Stimulated activated CD4-positive, alpha-beta T cell treated with anti-CD3 and anti-CD28 coated beads, Interleukin-15, amount 100 ng/mL, for 24 hours (primary cell): ENCODE results near the gene HDAC4.

Experiments
- DNase-seq: peaks from one replicate; pipeline ENCODE4 v3.0.0-alpha.2; 2020

The HDAC4 gene

DNA sequence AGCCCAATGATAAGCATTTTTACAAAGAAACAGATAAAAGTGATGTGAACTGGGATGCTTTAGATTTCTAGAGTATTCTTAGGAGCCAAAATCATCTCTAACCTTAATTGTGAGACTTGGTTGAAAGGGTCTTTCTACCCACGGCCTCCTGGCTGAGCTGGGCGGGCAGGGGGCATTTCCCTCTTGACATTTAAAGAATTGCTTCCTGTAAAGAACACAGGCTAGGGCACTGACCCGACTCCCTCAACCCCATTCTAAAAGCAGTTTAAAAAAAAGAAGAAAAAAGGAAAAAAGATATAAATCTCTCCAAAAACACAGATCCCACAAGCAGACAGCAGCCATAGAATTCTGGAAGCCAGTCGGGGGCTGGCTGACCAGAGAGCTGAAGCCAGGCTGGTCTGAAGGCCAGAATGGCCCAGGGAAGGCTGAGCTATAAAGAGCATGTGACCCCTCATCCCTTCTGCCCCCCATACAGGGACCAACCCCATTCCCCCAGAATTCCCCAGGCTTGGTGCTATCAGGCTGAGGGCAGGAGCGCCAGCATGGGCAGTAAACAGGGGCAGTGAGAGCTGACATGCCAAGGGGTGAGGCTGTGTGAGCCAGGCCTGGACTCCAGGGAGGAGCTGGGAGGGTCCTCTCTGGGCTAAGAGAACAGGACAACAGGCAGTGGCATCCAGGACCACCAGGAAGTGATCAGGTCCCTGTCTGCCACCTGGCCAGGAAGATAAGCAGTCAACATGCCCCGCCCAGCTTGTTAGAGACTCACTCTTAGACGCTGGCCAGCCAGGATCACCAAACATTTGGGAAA is 188.5 kb downstream of the HDAC4 start:
- no peak for DNase-seq

DNA sequence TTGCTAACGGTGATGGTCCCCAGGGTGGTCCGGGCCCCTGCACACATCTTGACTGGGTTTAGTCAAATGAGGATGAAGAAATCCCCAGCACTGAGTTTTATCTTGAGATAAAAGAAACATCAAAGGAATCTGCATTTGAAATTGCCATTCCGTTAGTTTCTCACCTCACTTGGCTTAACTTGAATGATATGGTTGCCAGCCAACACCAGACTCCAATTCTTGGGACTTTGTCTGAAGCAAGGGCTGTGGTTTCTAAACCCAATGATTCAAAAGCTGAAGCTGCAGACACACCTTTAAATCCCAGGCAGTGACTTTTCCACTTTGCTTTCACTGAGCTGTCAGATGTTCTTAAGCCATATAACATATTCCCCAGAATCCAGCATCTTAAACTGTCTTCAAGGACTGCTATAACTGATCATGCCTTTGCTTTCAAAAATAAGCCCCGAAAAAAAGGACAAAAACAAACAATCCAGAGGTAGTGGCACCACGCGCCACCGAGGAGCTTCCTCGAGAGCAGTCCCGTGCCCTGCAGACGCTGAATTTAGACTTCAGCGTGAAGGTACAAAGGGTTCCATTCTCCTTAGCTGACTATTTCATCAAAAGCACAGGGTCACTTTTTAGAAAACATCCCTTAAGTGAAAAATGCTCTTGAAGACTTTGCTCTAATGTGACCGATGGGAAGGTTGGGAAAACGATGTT is 189.3 kb downstream of the HDAC4 start:
- DNase-seq = no peak

DNA sequence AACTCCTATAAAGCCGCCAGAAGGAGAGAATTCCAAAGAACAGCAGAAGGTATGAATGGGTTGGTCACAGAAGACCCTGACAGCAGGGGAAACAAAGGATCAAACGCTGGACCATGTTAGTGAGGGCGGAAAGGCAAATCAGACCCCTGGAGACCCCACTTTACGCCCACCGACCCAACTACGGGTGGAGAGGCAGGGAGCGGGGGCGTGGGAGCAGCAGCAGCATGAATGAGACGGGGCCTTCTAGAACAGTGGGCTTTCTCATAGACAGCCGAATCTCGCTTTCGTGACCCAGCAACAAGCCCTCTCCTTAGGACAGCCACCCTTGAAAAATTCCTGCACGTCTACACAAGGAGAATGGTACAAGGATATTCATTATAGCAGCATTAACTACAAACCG is 191.0 kb downstream of the HDAC4 start:
- DNase-seq = no peak

GRCh38 chr2:239208465-239209180 is 192.2 kb downstream of the HDAC4 start:
- no peak for DNase-seq

GRCh38 chr2:239206851-239207250 is 194.0 kb downstream of the HDAC4 start:
- DNase-seq = no peak

GRCh38 chr2:239206042-239206441 is 194.8 kb downstream of the HDAC4 start:
- no peak for DNase-seq

GRCh38 chr2:239204876-239205468 is 195.8 kb downstream of the HDAC4 start:
- DNase-seq = no peak

DNA sequence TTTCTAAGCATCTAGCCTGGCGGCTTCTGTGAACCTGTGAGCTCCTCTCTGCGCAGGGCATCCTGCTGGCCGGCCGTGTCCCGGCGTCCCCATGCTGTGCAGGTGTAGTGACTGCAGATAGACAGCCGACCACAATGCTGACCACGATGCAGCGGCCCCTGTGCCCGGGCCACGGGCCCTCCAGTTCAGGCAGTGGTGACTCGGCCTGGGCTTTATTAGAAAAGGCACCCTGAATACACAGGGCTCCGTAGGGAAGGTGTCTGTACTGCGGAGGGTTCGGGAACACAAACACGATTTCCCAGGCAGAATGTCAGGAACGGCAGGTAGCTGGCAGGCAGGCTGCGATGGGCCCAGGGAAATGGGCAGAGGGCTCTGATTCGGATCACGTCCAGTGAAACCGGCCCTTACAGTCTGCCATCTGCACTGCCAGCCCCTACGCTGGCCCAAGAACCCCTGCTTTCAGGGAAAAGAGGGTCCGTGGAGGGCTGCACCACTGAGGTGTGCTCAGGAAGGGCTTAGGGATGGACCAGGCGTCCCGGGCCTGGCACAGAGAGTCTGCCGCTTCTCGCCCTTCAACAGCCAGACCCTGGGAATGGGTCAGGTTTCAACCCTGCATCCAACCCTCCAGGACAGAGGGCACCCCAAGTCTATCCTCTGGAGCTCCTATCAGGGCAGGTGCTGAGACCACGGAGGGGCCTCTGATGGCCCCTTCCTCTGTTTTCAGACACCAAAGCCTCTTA is 196.5 kb downstream of the HDAC4 start:
- DNase-seq = no peak

DNA sequence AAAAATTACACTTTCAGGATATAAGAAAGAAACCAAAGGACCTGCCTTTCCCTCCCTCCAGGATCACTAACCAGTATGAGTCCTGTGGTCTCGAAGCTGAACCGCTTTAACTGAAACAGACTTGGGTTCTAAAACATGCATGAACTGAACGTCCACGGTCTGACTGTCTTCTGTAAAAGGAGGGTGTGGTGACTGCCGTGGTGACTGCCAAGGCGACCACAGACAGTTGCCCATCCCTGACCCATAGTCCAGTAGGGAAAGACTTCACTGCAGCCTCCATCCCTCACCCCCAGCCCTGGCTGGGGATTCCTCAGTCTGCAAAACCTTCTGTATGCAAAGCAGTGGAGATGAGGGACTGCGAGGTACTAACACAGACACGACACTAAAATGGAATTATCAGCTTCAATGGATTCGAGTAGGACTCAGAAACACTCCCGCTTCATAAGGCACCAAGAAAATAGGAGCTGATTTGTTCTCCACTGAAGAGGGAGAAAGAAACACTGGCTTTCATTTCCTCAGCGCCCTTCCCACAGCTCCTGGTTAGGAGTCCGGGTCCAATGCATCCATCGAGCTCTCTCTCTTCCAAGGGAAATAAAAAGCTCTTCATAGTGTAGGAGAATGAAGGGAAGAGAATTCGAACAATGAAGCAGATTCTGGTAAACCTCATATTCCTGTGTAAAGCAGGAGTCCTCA is 197.2 kb downstream of the HDAC4 start:
- DNase-seq = no peak

- DNase-seq = no peak
Observed at GRCh38 chr2:239202836-239203235, 198.0 kb downstream of the HDAC4 start.

DNA sequence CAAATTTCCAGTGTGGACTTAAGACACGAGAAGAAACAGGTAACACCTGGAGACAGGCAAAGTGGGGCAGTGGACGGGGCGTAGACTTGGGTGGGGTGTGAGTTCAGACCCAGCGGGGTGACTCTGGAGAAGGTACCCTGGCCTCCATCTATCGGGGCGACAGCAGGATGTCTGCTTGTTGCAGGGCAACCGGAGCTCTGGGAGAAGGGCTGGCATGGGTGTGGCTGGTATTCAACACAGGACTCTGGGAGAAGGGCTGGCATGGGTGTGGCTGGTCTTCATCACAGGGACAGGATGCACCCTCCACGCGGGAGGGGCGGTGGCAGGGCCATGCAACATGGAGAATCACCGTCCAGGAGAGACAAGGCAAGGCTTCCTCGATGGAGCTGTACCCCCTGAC is 198.5 kb downstream of the HDAC4 start:
- no peak for DNase-seq

- no peak for DNase-seq
Observed at GRCh38 chr2:239201884-239202283, 198.9 kb downstream of the HDAC4 start.

GRCh38 chr2:239201531-239201876 is 199.3 kb downstream of the HDAC4 start:
- DNase-seq = no peak

GRCh38 chr2:239200646-239201530 is 199.9 kb downstream of the HDAC4 start:
- no peak for DNase-seq

DNA sequence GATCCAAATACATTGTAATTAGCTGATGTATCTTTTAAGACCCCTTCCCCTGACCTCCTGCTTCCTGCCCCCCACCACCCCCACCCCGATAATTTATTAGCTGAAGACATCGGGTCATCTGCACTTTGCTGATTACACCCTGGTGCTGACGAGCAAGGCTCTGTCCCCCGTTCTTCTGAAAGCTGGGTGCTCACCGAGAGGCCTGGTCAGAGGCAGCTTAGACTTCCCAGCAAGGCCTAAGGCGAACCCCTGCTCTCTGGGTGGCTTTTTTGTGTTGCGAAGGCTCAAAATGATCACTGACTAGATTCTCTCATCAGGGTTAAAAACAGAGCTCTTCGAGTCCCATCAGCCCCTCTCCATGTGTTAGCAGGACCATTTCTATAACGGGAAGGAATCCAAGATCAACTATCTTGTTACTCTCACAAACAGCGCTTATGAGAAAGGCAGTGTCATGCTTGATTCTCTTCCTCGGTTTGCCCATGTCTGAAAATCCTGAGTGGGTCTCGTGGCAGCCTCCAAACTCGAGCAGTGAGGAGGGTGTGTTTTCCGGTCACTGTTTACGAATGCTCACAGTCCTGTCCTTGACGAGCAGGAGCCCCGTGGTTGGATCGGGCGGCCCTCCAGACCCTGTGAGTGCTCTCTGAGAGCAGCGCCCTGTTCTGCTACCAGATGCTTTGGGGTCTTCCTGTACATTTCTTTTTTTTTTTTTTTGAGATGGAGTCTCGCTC is 201.6 kb downstream of the HDAC4 start:
- DNase-seq = no peak

- DNase-seq = no peak
Observed at GRCh38 chr2:239198221-239198620, 202.6 kb downstream of the HDAC4 start.

DNA sequence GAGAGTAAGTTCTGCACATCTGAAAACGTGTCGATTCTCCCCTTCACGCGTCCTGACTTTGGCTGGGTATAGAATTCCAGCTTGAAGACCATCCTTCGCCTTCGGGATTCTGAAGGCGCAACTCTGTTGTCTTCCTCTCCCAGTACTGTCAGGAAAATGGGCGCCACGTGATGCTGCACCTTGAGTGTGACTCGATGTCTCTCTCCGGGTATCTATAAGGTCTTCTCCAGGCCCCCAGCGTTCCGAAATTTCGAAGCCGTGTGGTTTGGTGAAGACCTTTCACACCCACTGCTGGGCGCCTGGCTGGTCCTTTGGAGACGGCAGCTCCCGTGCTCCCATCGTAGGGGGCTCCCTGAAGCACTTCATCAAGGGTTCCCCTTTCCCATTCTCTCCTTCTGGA is 203.7 kb downstream of the HDAC4 start:
- DNase-seq = no peak

GRCh38 chr2:239196474-239197021 is 204.3 kb downstream of the HDAC4 start:
- no peak for DNase-seq

GRCh38 chr2:239195992-239196391 is 204.8 kb downstream of the HDAC4 start:
- no peak for DNase-seq

GRCh38 chr2:239195318-239195871 is 205.4 kb downstream of the HDAC4 start:
- DNase-seq = no peak
